Progenitor cell of endocrine pancreas (in vitro differentiated cells): ENCODE results near the gene TEX30. TPM values are rescaled to one million over a fixed set of nuclear protein-coding genes. Genes with fewer than 3 reads are reported as not detected.

Source experiments
- DNase-seq: peaks from one replicate; pipeline ENCODE4 v3.0.0; 2021; ENCODE audit warnings: low spot score; ENCODE audit not compliant: unreplicated experiment
- H3K27ac Mint-ChIP-seq: 2 replicates; pipeline ENCODE4 v1.8.0; 2021; ENCODE audit warnings: mild to moderate bottlenecking, moderate library complexity, mixed read lengths
- H3K27me3 Mint-ChIP-seq: 2 replicates; pipeline ENCODE4 v1.8.0; 2021; ENCODE audit warnings: mixed read lengths
- H3K36me3 Mint-ChIP-seq: 2 replicates; pipeline ENCODE4 v1.8.0; 2022; ENCODE audit warnings: mixed read lengths; ENCODE audit not compliant: insufficient read depth
- H3K4me1 Mint-ChIP-seq: 2 replicates; pipeline ENCODE4 v1.8.0; 2021; ENCODE audit warnings: low read depth, mixed read lengths
- H3K4me3 Mint-ChIP-seq: 2 replicates; pipeline ENCODE4 v1.8.0; 2021; ENCODE audit warnings: low read depth, mild to moderate bottlenecking, moderate library complexity, mixed read lengths
- H3K9me3 Mint-ChIP-seq: 2 replicates; pipeline ENCODE4 v1.8.0; 2021; ENCODE audit warnings: low read depth, mixed read lengths
- CTCF ChIP-seq: fragments of 200-600 bp; sonication (generic); IDR thresholded peaks from one replicate; pipeline ENCODE4 v1.5.0; 2021; ENCODE audit warnings: antibody characterized with exemption, mild to moderate bottlenecking; ENCODE audit not compliant: unreplicated experiment
- total RNA-seq: library from RNA; stranded (reverse); gene quantifications from 2 replicates; pipeline ENCODE4 v1.2.1, GENCODE V29; 2021

Gene TEX30
- total RNA-seq, 1 donor from 2014 or later, result 12.0 TPM

GRCh38 chr13:102718746-102719145 is 54.8 kb downstream of the TEX30 start:
- Mint-ChIP-seq H3K27ac (no peak overlapping the region), H3K9me3 (peaks cover 4% of the 10 kb centered on the region), H3K4me3 (no peak overlapping the region), H3K36me3 (no peaks in the 10 kb centered on the region), H3K27me3 (no peaks in the 10 kb centered on the region), H3K4me1 (no peaks in the 10 kb centered on the region)
- TF ChIP-seq CTCF, result no peak
- no peak for DNase-seq

Other genes starting within 250 kb of the TEX30 start
- 52.9 and 57.6 TPM in 2 replicates for gene TPP2, start 176.8 kb downstream of the TEX30 start, total RNA-seq
- gene METTL21C, start 78.7 kb downstream of the TEX30 start, total RNA-seq, result not detected in 2 replicates
- gene POGLUT2, start 25.2 kb upstream of the TEX30 start, total RNA-seq, result 20.2 and 20.7 TPM in 2 replicates
- 28.5 and 30.0 TPM in 2 replicates for gene BIVM, start 25.3 kb upstream of the TEX30 start, total RNA-seq
- 48.1 and 49.6 TPM in 2 replicates for gene ERCC5, start 72.2 kb upstream of the TEX30 start, total RNA-seq